HG03575 (cell line): ENCODE data around the gene METTL23.
A peak's percentile ranks its signal among the peaks of the same experiment; 100 is the strongest.

Source experiments
- ATAC-seq: cut with Tn5 transposase; IDR thresholded peaks from one replicate; pipeline ENCODE4 v1.9.1; 2021; ENCODE audit not compliant: unreplicated experiment, insufficient number of reproducible peaks, low FRiP score; ENCODE audit errors: extremely low read depth

METTL23 gene, protein sequence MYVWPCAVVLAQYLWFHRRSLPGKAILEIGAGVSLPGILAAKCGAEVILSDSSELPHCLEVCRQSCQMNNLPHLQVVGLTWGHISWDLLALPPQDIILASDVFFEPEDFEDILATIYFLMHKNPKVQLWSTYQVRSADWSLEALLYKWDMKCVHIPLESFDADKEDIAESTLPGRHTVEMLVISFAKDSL

DNA sequence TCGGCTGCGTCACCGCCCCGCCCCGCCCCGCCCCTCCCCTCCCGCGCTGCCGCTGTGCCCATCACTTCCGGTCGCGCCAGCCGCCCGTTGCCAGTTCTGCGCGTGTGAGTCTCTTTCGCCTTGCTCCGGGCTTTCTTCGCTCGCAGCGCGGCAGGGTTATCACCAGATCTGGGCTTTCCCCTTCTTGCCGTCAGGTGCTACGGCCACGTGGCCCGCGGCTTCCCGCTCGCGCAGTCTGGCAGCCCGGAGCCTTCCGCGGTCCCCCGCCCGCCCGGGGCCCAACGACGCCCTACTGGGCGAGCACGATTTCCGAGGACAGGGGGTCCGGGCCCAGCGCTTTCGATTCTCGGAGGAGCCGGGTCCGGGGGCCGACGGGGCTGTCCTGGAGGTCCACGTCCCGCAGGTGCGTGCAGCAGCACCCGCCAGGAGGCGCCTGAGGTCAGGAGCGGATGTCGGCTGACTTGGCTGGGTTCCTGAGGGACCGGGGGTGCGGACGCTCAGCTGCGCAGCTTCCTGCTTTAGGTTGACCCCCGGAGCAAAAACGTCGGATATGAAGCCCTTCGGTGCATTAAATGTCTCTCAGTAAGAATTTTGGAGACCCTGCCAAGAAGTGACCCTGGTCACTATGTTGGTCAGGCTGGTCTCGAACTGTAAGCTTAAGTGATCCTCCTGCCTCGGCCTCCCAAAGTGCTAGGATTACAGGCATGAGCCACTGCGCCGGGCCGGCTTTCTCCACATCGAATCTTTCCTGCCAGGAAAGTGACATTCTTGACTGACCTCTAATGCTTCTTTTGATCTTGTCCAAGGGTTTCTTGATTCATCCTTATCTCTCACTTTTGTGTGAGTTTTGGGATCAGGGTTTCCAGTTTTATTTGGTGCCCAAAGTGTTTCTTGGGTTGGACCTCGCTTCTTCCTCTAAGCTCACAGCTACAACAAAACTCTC lies at the start of gene METTL23:
Gene METTL23 (plus strand): TSS at position 64 of the 943 bp plus-strand sequence. CDS start 2,872 bp downstream, outside the sequence.
- ATAC-seq = peak; percentile 28

DNA sequence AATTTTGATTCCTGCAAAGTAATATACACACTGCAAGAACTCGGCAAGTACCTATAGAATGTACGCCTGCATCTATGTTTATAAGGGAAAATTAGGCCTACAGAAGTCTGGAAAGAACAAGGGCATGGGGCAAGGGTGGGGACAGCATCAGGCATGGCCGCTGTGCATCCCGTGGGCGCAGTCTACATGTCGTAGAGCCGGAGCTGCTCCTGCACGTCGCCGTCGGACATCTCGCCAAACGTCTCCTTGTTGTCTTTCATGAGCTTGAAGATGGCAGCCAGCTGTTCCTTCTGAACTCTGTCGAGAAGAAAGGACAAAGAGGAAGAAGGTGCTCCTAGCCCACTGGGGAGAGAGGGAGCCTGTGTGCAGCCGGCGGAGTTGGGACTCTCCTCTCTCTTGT lies 49.2 kb upstream of the METTL23 start:
- no peak for ATAC-seq

GRCh38 chr17:76678330-76678729 lies 48.3 kb upstream of the METTL23 start:
- ATAC-seq = no peak

- ATAC-seq = no peak
Observed at GRCh38 chr17:76679239-76679638, 47.4 kb upstream of the METTL23 start.

- no peak for ATAC-seq
Observed at GRCh38 chr17:76681222-76682137, 45.2 kb upstream of the METTL23 start.

DNA sequence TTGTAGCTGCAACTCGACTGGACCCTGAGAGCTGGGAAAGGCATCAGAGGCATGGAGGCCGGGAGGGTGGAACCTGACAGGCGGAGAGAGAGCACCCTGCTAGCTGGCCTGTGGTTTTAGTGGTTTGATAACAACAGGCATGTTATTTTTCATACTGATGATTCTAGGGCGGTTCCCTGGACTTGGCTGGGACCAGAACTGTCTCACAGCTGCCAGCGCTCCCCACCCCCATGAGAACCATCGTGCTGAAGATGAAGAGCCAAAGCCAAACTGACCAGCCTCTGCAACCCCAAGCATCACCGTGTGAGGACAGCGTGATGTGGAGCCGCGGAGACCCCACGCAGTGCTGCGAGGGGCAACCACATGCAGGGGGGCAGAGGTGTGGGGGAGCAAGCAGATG lies 44.3 kb upstream of the METTL23 start:
- no peak for ATAC-seq

DNA sequence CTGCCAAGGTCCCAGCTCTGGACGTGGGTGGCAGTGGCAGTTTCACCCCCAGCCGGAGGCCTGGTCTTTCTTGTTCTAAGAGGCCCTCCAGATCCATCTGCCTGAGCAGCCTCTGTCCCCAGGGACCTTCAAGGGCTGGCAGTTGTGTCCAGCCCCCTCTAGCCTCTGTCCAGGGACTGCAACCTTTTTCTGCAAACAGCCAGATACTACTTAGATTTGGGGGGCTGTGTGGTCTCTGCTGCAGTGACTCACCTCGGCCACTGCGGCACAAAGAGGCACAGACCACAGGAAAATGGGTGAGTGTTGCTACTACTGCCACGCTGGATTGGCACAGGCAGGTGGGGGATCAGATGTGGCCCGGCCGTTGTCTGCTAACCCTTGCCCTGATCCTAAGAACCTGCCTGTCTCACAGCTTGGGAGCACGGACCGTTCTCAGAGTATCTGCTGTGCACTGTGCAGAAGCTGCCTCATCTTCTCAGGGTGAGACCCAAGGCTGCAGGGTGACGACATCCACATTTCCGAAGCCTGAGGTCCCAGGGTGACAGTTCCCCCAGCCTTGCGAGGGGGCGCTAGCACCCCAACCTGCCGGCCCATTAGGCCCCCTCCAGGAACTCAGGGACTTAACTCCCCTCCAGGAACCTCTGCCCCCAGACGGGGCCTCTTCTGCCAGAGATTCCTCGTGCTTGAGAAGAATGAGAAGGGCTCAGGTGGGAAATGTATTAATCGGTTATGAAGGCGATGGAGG lies 43.5 kb upstream of the METTL23 start:
- ATAC-seq = no peak

DNA sequence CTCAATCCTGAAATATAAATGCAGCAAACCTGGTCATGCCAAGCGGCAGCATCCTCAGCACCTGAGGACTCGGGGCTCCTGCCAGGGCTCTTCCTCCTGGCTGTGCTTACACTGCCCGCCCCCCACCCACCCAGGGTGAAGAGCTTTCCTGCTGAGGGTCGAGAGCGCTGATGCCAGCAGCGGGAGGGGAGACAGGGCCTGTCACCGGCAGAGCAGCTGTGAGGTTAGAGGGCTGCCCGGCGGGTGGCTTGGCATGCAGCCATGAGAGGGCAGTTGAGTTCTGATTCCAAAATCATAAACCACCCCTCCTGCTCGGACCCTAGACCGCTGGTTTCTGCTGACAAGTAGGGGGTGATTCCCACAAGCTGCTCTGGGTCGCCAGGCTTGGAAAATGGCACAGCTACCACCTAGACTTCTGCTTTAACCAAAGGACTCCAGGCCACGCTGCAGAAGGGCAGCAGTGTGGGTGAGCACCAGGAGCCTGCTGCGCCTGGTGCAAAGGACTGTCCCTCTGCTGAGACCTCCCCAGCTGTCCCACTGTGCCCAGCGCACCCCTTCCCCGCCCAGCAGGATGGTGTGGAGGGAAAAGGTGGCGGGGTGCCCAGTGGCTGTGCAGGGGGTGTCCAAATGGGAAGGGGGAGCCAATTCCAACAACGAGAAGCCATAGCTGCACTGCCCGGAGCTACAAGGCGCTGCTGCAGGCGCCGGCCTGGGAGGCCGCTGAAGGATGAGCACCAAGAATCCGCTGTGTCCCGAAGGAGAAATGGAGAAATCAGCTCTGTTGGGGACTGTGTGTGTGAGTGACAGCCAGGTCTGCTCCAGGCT lies 42.5 kb upstream of the METTL23 start:
- no peak for ATAC-seq

GRCh38 chr17:76684756-76685155 lies 41.9 kb upstream of the METTL23 start:
- no peak for ATAC-seq

DNA sequence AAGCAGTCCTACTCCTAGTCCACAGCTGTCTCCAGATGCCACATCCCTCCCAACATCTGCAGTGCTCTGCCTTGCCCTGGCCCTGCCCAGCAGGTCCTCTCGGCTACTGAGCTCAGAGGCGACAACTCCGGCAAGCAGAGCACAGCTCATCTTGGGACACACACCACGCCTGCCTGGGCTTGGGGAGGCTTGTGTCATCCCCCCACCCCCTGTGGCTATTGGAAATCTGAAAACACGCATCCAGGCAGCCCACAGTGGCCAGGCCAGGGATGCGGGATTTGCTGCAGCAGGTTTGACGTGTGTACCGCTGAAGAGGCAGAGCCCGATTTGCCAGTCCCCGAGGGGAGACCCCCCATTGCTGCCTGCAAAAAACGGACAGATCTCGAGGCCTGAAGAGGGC lies 41.3 kb upstream of the METTL23 start:
- no peak for ATAC-seq

- ATAC-seq = no peak
Observed at GRCh38 chr17:76685846-76686245, 40.8 kb upstream of the METTL23 start.

GRCh38 chr17:76686538-76687297 lies 39.9 kb upstream of the METTL23 start:
- no peak for ATAC-seq

DNA sequence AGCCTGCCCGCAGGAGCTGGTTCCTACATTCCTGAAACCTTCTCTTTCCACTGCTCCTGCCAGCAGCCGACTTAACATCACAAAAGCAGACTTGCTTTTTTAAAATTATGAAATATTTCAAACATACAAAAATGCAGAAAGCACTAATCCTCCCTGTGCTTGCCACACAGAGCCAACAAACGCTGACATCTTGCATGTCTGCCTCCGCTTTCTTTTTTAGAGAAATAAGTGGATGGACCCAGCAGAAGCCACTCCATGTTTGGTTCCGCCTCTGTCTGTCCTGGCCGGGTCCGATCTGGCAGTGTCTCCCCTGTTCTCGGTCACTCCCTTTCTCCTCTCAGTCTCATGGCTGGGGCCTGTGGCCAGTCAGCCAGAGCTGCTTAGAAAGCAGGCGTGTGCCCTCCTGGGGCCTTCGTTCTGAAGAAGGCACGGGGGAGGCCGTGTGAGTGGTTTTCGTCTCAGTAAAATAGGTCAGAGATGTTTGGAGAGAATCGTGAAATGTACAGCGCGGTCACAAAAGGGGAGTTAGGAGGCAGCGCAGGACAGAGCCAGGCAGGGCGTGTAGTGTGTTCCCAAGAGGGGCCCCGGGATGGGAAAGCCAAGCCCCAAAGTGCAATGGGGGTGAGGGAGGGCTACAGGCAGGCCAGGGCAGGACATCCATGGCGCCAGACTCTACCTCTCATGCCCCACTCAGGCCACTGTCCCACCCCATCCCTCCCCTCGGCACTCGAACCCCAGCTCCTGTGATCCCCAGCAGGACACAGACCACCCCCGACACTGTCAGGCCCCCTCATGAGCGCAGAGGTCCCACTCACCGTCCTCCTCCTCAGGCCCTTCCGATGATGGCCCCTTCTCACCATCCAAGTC lies 39.1 kb upstream of the METTL23 start:
- no peak for ATAC-seq

- no peak for ATAC-seq
Observed at GRCh38 chr17:76688165-76688622, 38.4 kb upstream of the METTL23 start.

GRCh38 chr17:76689859-76690258 lies 36.8 kb upstream of the METTL23 start:
- ATAC-seq = no peak

- ATAC-seq = no peak
Observed at GRCh38 chr17:76690596-76691280, 35.9 kb upstream of the METTL23 start.
